KMS-11 (cell line): ENCODE data around the gene EVL.
"Not testable (repeated sequence)": the region's sequence is repeated elsewhere in the genome, so short reads cannot be mapped to it uniquely, and the experiment has no call there.

Experiments used
- H2AFZ ChIP-seq: fragments of 200-600 bp; sonication (generic); 2 replicates; pipeline ENCODE4 v1.6.1; 2016; ENCODE audit warnings: antibody characterized with exemption, mixed run types, low read depth
- H3K27ac ChIP-seq: fragments of 200-600 bp; sonication (generic); 2 replicates; pipeline ENCODE4 v1.6.1; 2016; ENCODE audit warnings: mild to moderate bottlenecking, mixed run types
- H3K27me3 ChIP-seq: fragments of 200-600 bp; sonication (generic); 2 replicates; pipeline ENCODE4 v1.6.1; 2017; ENCODE audit warnings: mild to moderate bottlenecking, low read depth, mixed run types, moderate library complexity; ENCODE audit not compliant: insufficient read depth
- H3K36me3 ChIP-seq: fragments of 200-600 bp; sonication (generic); 2 replicates; pipeline ENCODE4 v1.6.1; 2017; ENCODE audit warnings: mild to moderate bottlenecking, mixed run types; ENCODE audit not compliant: insufficient read depth
- H3K4me1 ChIP-seq: fragments of 200-600 bp; sonication (generic); 2 replicates; pipeline ENCODE4 v1.6.1; 2016; ENCODE audit warnings: mild to moderate bottlenecking, low read depth, mixed run types; ENCODE audit not compliant: poor library complexity, severe bottlenecking
- H3K4me2 ChIP-seq: fragments of 200-600 bp; sonication (generic); 2 replicates; pipeline ENCODE4 v1.7.0; 2016; ENCODE audit warnings: mild to moderate bottlenecking, mixed run types
- H3K4me3 ChIP-seq: fragments of 200-600 bp; sonication (generic); IDR thresholded peaks from 2 replicates; pipeline ENCODE4 v1.6.1; 2017; ENCODE audit warnings: low read depth, low read length, mixed read lengths; ENCODE audit not compliant: insufficient read depth
- H3K79me2 ChIP-seq: fragments of 200-600 bp; sonication (generic); 2 replicates; pipeline ENCODE4 v1.6.1; 2016; ENCODE audit warnings: low read depth, mixed run types; ENCODE audit not compliant: insufficient read depth
- H3K9ac ChIP-seq: fragments of 200-600 bp; sonication (generic); 2 replicates; pipeline ENCODE4 v1.6.1; 2016; ENCODE audit warnings: mild to moderate bottlenecking, mixed run types
- H4K20me1 ChIP-seq: fragments of 200-600 bp; sonication (generic); 2 replicates; pipeline ENCODE4 v1.6.1; 2016; ENCODE audit warnings: mild to moderate bottlenecking, mixed run types; ENCODE audit not compliant: insufficient read depth
- TF ChIP-seq, protein P1 (sequence below): fragments of 200-600 bp; sonication (generic); conservative IDR thresholded peaks from 2 replicates; pipeline ENCODE4 v1.6.1; 2017; ENCODE audit warnings: low read depth, mild to moderate bottlenecking, antibody characterized with exemption, low read length, moderate library complexity, mixed read lengths

Gene EVL

DNA sequence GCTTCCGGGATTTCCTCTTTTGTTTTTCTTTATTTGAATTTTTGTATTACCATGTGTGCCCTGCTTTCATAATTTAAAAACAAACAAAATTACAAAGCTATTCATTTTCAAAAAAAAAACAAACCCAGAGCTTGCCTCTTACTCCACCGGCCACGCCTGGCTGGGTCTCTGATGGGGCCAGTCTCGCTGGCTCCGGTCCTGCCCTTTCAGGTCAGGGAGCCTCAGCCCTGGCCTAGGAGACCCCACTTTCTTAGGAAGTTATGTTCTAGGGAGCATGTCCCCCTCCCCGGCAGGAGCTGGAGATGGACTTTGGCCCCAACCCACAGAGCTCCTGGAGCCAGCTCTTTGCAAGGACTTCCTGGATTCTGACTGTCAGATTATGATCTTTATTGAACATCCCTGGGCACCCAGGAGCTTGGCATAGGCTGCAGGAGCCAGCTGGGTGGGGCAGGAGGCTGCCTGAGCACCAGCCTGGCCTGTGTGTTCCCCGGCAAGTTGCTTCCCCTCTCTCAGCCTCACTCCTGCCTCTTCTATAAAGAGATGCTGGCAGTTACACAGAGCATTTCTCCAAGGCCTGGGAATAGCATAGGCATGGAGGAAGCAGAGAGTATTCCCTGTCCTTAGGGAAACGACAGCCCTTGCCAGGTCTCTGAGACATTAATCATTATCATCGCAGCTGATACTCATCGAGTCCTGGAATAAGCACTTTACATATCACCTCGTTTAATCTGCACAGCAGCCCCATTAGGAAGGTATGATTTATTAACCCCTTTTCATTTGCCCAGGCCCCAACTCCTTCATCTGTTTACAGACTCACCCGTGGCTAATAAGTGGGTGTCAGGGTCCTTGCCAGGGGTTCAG is 90.8 kb downstream of the EVL start:
- H3K4me3 ChIP-seq = no peak overlapping the region
- H2AFZ ChIP-seq = no peak overlapping the region
- H4K20me1 ChIP-seq = no peaks in the 10 kb centered on the region
- no peak overlapping the region for H3K9ac ChIP-seq
- H3K27ac ChIP-seq = no peak overlapping the region
- no peaks in the 10 kb centered on the region for H3K36me3 ChIP-seq
- TF ChIP-seq, protein P1, sequence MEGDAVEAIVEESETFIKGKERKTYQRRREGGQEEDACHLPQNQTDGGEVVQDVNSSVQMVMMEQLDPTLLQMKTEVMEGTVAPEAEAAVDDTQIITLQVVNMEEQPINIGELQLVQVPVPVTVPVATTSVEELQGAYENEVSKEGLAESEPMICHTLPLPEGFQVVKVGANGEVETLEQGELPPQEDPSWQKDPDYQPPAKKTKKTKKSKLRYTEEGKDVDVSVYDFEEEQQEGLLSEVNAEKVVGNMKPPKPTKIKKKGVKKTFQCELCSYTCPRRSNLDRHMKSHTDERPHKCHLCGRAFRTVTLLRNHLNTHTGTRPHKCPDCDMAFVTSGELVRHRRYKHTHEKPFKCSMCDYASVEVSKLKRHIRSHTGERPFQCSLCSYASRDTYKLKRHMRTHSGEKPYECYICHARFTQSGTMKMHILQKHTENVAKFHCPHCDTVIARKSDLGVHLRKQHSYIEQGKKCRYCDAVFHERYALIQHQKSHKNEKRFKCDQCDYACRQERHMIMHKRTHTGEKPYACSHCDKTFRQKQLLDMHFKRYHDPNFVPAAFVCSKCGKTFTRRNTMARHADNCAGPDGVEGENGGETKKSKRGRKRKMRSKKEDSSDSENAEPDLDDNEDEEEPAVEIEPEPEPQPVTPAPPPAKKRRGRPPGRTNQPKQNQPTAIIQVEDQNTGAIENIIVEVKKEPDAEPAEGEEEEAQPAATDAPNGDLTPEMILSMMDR = no peak
- H3K4me2 ChIP-seq = no peak overlapping the region
- peaks cover 5% of the 10 kb centered on the region; the same call in 1 of the 2 replicates for H3K27me3 ChIP-seq
- H3K79me2 ChIP-seq = no peaks in the 10 kb centered on the region
- no peaks in the 10 kb centered on the region for H3K4me1 ChIP-seq

DNA sequence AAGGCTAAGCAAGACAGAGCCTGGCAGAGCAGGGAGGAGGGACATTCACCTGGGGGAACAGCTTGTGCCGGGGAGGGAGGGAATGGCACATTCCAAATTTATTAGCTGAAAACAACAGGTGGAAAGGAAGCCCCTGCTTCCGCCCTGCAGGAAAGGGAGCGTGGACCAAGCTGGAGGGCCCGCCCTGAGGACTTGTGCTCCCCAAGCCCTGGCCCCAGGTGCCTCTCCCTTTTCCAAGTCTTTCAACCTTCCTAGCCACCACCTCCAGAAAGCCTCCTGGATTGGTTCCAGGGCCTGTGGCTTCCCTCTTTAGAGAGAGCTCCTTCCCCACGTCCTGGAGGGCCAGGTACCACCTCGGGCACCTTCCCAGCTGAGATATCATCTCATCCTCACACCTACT is 91.6 kb downstream of the EVL start:
- Histone ChIP-seq H3K27ac (no peak overlapping the region), H3K9ac (no peak overlapping the region), H4K20me1 (no peaks in the 10 kb centered on the region), H2AFZ (no peak overlapping the region), H3K27me3 (peaks cover 5% of the 10 kb centered on the region; the same call in 1 of the 2 replicates), H3K4me1 (no peaks in the 10 kb centered on the region), H3K4me3 (no peak overlapping the region), H3K36me3 (no peaks in the 10 kb centered on the region), H3K79me2 (no peaks in the 10 kb centered on the region), H3K4me2 (no peak overlapping the region)
- TF ChIP-seq, protein P1 = no peak

DNA sequence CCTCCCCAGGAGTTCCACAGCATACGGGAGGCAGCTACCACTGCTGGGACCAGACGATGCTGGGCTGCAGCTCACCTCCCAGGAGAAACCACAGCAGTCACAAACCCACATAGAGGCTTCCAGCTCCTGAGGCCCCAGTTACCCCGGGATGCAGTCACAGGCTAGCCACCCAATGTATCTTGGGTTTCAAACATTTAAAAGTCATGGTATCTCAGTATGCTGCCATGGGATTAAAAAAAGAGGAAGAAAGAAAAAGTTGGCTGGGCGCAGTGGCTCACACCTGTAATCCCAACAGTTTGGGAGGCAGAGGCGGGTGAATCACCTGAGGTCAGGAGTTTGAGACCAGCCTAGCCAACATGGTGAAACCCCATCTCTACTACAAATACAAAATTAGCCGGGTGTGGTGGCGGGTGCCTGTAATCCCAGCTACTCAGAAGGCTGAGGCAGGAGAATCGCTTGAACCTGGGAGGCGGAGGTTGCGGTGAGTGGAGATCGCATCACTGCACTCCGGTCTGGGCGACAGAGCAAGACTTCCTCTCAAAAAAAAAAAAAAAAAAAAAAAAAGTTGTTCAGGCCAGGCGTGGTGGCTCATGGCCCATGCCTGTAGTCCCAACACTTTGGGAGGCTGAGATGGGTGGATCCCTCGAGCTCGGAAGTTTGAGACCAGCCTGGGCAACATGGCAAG is 92.5 kb downstream of the EVL start:
- H3K27me3 ChIP-seq, H3K9ac ChIP-seq, H3K27ac ChIP-seq, H4K20me1 ChIP-seq, H3K36me3 ChIP-seq, H3K79me2 ChIP-seq, H3K4me2 ChIP-seq, H3K4me3 ChIP-seq, H3K4me1 ChIP-seq, H2AFZ ChIP-seq: not testable (repeated sequence)

DNA sequence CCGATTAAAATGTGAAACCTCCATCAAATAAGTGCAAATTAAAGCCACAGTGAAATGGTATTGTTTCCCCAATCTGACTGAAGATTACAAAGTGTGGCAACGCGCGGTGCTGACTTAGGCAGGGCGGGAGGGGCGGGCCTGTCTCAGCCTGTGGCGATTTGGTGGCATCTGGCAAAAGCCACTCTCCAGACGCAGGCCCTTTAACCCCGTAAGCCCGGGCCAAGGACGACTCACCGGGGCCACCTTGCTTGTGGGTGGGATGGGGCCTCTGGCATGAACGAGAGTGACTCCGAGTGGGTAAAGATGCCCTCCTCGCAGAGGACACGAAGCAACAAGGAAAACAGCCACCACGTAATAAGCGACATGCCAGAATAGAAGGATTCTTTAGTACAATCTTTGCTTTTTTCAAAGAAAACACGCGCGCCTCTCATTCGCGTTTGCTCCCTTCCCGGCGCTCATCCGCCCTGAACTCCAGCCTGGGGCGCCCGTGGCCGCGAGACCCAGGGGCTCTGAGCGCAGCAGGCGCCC is 93.4 kb downstream of the EVL start:
- Histone ChIP-seq H3K27me3 (peaks cover 5% of the 10 kb centered on the region; the same call in 1 of the 2 replicates), H2AFZ (no peak overlapping the region), H3K4me2 (no peak overlapping the region), H3K4me3 (no peak overlapping the region), H4K20me1 (no peaks in the 10 kb centered on the region), H3K4me1 (no peaks in the 10 kb centered on the region), H3K79me2 (no peaks in the 10 kb centered on the region), H3K36me3 (no peaks in the 10 kb centered on the region), H3K9ac (no peak overlapping the region), H3K27ac (no peak overlapping the region)
- TF ChIP-seq, protein P1 = no peak
